Thyroid gland (tissue), 4 donors: Measurements from ENCODE around the gene DOCK2.

Source experiments
- CTCF ChIP-seq, 6 experiments: fragments of 200-600 bp in 3 of 6; fragments of 450-650 bp in 3 of 6; sonication (generic) in 3 of 6; IDR thresholded peaks; one replicate each; pipeline ENCODE4 v1.5.1; 2016 to 2019; ENCODE audit warnings: antibody characterized with exemption in 6 of 6, mild to moderate bottlenecking in 2 of 6, inconsistent platforms in 1 of 6, moderate library complexity in 1 of 6
- POLR2A ChIP-seq, 2 donors: fragments of 450-650 bp; IDR thresholded peaks; one replicate each; pipeline ENCODE4 v1.6.1; 2017; ENCODE audit warnings: antibody characterized with exemption in 2 of 2, mild to moderate bottlenecking in 2 of 2, moderate library complexity in 1 of 2

DNA sequence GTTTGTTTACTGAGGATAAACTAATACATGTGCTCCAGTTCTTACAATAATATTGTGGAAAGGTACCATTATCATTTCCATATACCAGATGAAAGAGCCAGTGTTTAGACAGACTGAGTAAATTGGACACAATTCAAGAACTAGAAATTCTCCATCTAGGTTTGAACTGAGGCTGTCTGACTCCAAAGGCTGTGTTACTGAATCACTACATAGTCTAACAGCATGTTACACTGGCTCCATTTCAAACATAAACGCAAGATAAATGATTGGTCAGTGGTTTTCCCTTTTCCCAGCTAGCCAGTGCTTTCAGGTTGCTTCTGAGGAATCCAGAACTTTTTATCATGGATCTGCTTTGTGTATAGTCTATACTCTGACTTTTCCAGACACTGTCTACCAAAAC lies 45.4 kb upstream of the DOCK2 start:
- TF ChIP-seq CTCF (IDR thresholded peaks at IDR 0.05) (no peak), POLR2A (IDR thresholded peaks at IDR 0.05) (no peak)
